GM18867 (cell line): ENCODE data around the gene UQCC5.

Source experiments
- ATAC-seq: cut with Tn5 transposase; IDR thresholded peaks from one replicate; pipeline ENCODE4 v1.9.1; 2021; ENCODE audit warnings: mild to moderate bottlenecking, moderate library complexity; ENCODE audit not compliant: unreplicated experiment

The UQCC5 gene

GRCh38 chr3:52558436-52558835 lies 22.0 kb downstream of the UQCC5 start:
- no peak for ATAC-seq

GRCh38 chr3:52561028-52561747 lies 24.8 kb downstream of the UQCC5 start:
- no peak for ATAC-seq

- no peak for ATAC-seq
Observed at GRCh38 chr3:52563984-52564383, 27.6 kb downstream of the UQCC5 start.

- no peak for ATAC-seq
Observed at GRCh38 chr3:52568069-52568468, 31.7 kb downstream of the UQCC5 start.

- ATAC-seq: no peak
Observed at GRCh38 chr3:52570076-52570475, 33.7 kb downstream of the UQCC5 start.

GRCh38 chr3:52572221-52572620 lies 35.8 kb downstream of the UQCC5 start:
- no peak for ATAC-seq

- ATAC-seq: no peak
Observed at GRCh38 chr3:52574056-52574965, 37.9 kb downstream of the UQCC5 start.
